IMR-90 (cell line): ENCODE results near the gene P4HA2.

Experiments used
- CTCF ChIP-seq: conservative IDR thresholded peaks from 2 replicates; pipeline ENCODE4 v1.5.1; 2012; ENCODE audit warnings: mild to moderate bottlenecking, low read depth, low read length, improper control_type of control experiment
- ELK1 ChIP-seq: fragments of 150-350 bp; IDR thresholded peaks from 2 replicates; pipeline ENCODE4 v1.6.1; 2016; ENCODE audit warnings: low read depth, mild to moderate bottlenecking, low read length, moderate library complexity, borderline replicate concordance
- MAFK ChIP-seq: IDR thresholded peaks from 2 replicates; pipeline ENCODE4 v1.6.1; 2012; ENCODE audit warnings: low read depth, low read length, improper control_type of control experiment
- POLR2A ChIP-seq: IDR thresholded peaks from 2 replicates; pipeline ENCODE4 v1.6.1; 2012; ENCODE audit warnings: mild to moderate bottlenecking, low read depth, low read length

GRCh38 chr5:132222649-132223038 lies 5.0 kb downstream of the P4HA2 start:
- TF ChIP-seq ELK1 = no peak
- no peak for TF ChIP-seq CTCF
- TF ChIP-seq MAFK = no peak
- no peak for TF ChIP-seq POLR2A
